GM20000 (cell line): ENCODE results near the gene AK2.

ENCODE experiments used
- DNase-seq: peaks from one replicate; pipeline ENCODE4 v3.0.0; 2012; ENCODE audit warnings: low spot score
- TF ChIP-seq, protein P1 (sequence below): IDR thresholded peaks from 2 replicates; pipeline ENCODE4 v1.5.1; 2012; ENCODE audit warnings: mild to moderate bottlenecking, control low read depth; ENCODE audit errors: extremely low read depth, missing control alignments

The AK2 gene

DNA sequence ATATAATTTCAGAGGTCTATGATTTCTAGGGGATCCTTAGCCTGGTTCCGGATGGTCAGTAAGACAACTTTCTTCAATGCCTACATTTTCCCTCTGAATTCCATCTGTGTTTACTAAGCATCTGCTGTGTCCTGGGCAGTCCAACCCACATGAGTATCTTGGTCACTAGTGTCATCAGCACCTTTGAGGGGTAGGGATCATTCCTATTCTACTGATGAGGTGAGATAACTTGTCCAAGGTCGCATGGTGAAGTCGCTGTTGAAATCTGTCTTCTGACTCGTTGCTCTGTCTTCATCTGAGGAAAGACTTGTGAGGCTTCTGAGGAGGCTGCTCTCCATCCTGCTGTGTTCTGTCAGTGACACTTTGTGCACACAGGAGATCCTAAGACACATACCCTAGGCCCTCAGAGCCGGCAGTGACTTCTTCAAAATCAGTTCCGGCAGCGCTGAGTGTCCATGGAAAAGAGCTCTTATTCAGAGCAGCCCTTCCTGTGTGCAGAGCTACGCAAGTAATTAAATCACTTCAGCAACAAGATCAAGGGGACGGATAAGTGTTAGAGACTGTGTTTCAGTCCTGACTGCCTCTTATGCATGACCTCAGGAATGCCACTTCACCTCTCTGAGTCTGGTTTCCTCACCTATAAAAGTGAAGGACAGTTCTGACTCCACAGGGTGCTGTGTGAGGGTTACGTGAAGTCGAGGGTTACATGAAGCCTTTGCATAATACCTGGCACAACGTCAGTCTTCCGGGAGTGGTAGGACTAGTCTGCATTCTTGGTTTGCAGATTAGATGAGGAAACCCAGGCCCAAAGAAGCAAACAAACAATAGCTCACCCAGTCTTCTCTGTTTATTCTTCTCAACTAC is 28.4 kb downstream of the AK2 start:
- TF ChIP-seq, protein P1, sequence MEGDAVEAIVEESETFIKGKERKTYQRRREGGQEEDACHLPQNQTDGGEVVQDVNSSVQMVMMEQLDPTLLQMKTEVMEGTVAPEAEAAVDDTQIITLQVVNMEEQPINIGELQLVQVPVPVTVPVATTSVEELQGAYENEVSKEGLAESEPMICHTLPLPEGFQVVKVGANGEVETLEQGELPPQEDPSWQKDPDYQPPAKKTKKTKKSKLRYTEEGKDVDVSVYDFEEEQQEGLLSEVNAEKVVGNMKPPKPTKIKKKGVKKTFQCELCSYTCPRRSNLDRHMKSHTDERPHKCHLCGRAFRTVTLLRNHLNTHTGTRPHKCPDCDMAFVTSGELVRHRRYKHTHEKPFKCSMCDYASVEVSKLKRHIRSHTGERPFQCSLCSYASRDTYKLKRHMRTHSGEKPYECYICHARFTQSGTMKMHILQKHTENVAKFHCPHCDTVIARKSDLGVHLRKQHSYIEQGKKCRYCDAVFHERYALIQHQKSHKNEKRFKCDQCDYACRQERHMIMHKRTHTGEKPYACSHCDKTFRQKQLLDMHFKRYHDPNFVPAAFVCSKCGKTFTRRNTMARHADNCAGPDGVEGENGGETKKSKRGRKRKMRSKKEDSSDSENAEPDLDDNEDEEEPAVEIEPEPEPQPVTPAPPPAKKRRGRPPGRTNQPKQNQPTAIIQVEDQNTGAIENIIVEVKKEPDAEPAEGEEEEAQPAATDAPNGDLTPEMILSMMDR, result no peak
- DNase-seq, result no peak

DNA sequence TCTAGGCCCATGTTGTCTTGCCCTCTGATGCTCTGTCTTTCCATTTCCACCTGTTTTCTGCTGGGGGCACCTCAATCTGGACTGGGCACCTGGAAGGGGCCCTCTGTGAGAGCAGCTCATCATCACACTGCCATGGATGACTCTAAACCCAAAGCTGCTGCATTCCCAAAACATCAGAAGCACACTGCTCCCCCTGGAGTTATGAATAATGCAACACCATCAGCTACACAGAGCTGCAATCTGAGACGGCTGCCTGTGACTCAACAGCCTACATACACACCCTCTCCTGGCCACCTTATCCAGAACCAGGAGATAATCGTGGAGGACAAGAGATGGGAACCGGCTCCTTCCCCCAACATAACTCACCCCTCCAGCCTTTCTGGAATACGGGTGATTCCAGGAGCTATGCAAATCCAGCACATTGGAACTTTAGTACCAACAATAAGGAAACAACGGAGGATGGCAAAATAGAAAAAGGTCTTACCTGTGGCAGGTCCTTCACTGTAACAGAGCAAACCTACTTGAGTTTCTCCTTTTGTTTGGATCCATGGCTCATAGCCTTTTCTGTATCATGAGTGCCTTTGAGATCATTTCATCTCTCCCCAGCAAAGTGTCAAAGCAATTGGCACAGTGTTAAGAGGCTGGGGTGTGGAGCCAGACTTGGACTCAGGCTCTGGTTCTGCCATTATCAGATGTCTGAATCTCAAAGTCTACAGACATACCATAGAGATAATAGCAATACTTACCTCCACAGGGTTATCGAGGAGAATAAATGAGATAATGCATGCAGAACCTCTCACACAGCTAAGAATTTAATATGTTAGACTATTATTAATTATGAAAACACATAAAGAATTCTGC is 29.3 kb downstream of the AK2 start:
- TF ChIP-seq, protein P1, result no peak
- no peak for DNase-seq

DNA sequence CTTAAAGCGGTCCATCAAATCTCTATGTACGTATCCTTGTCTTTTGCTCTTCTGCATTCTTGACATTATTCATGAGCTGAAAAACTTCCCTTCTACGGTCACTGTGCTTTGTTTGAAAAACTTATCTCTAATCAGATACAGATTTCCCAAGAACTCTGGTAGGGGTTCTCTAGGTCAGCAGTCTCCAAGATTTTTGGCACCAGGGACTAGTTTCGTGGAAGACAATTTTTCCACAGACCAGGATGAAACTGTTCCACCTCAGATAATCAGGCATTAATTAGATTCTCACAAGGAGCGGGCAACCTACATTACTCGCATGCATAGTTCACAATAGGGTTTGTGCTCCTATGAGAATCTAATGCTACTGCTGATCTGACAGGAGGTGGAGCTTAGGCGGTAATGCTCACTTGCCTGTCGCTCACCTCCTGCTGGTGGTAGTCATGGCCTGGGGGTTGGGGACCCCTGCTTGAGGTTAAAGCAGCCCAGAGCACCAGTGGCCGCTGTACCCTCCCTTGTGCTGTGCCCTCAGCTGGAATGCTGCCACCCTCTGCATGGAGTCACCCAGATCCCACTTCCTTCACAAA is 30.8 kb downstream of the AK2 start:
- no peak for DNase-seq
- TF ChIP-seq, protein P1, result no peak

DNA sequence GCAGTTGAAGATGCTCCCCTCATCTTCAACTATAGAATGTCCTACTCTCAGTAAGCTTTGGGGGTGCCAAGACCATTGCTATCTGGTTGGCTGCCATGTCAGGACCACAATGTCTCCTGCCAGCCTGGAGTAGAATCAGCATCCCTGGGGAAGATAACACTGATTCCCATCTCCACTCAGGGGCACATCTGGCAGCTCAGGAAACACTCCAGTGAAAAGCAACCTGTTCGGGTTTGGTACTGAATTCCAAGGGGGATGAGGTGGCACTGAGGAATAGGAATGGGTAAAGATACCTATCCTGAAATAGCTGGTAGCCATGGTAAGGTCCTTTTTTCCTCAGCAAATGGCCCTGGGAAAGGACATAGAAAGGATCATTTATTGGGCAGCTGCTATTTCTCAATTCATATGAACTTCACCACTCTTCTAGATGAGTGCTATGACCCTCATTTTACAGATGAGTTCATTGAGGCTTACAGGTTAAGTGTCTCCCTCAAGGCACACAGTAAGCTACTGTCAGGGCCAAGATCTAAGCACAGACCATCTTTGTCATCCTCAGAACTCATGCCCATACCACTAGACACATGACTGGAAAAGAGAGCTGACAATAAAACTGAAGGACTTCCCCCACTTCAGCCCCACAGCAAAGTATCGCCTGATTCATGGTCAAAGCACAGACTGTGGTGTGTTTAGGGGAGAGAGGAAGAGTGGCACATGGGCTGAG is 31.4 kb downstream of the AK2 start:
- DNase-seq, result no peak

DNA sequence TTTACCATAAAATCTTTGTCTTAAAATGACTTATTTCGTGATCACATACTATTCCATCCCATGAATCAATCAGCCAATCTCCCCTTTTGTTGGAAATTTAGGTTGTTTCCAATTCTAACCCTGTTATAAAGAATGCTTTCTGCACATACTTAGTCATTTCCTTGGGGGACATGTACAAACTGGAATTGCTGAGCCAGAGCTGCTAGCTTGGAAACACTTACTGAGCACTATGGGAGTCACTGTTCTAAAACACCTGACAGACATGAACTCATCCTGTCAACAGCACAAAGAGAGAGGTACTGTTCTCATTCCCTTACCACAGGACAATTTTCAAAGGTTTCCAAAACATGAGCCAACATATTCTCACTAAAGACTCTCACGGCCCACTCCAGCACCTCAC is 32.1 kb downstream of the AK2 start:
- TF ChIP-seq, protein P1, result no peak
- no peak for DNase-seq

More for the DNA sequence above, 31.4 kb downstream of the AK2 start:
- TF ChIP-seq, protein P1, result no peak

DNA sequence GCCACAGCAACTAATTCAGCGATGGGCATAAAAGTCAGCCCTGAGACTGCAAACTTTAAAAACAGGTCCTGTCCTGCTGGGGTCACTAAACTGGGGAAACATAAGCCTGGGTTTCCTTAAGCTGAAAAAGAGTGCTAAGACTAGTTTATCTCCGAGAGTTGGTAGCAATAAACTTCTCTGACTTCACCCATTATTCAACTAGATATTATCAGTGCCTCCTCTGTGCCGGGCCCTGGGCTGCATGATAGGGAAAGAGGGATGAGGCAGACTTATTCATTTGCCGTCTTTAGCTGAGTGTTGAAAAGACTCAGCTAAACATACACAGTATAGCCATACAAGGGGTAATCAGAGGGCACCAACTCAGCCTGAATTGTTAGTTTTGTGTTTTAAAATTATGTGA is 33.0 kb downstream of the AK2 start:
- TF ChIP-seq, protein P1, result no peak
- DNase-seq, result no peak
